Mesendoderm (in vitro differentiated cells): ENCODE data around the gene CALHM5.

Source experiments
- DNase-seq: peaks from one replicate; pipeline ENCODE4 v3.0.0; 2013
- H2AK5ac ChIP-seq: 2 replicates; pipeline ENCODE4 v1.6.1; 2013; ENCODE audit warnings: low read length, inconsistent platforms
- H2BK120ac ChIP-seq: 2 replicates; pipeline ENCODE4 v1.6.1; 2013; ENCODE audit warnings: low read depth, mild to moderate bottlenecking, low read length, moderate library complexity, mixed read lengths
- H2BK15ac ChIP-seq: replicated peaks from 2 replicates; pipeline ENCODE4 v1.6.1; 2013; ENCODE audit warnings: low read depth, mild to moderate bottlenecking, moderate library complexity
- H2BK5ac ChIP-seq: 2 replicates; pipeline ENCODE4 v1.6.1; 2013; ENCODE audit warnings: low read length, inconsistent platforms
- H3K18ac ChIP-seq: 2 replicates; pipeline ENCODE4 v1.6.1; 2013; ENCODE audit warnings: mild to moderate bottlenecking, low read length, mixed read lengths
- H3K23ac ChIP-seq: one replicate; pipeline ENCODE4 v1.6.1; 2013; ENCODE audit warnings: low read length
- H3K27ac ChIP-seq: 2 replicates; pipeline ENCODE4 v1.5.1; 2013; ENCODE audit warnings: low read depth, mild to moderate bottlenecking, inconsistent platforms, low read length, moderate library complexity
- H3K27me3 ChIP-seq: 2 replicates; pipeline ENCODE4 v1.6.1; 2013; ENCODE audit warnings: low read length, control low read depth, mild to moderate bottlenecking, inconsistent platforms; ENCODE audit not compliant: insufficient read depth, poor library complexity
- H3K36me3 ChIP-seq: 2 replicates; pipeline ENCODE4 v1.6.1; 2013; ENCODE audit warnings: low read length, inconsistent platforms; ENCODE audit not compliant: control insufficient read depth, insufficient read depth
- H3K4ac ChIP-seq: one replicate; pipeline ENCODE4 v1.6.1; 2013; ENCODE audit warnings: low read depth, mild to moderate bottlenecking, low read length, moderate library complexity
- H3K4me1 ChIP-seq: 2 replicates; pipeline ENCODE4 v1.6.1; 2013; ENCODE audit warnings: low read depth, low read length, inconsistent platforms; ENCODE audit not compliant: control insufficient read depth
- H3K4me2 ChIP-seq: 2 replicates; pipeline ENCODE4 v1.6.1; 2013; ENCODE audit warnings: low read length
- H3K4me3 ChIP-seq: 2 replicates; pipeline ENCODE4 v1.5.1; 2013; ENCODE audit warnings: mild to moderate bottlenecking, low read length
- H3K56ac ChIP-seq: one replicate; pipeline ENCODE4 v1.6.1; 2013; ENCODE audit warnings: low read length
- H3K79me1 ChIP-seq: 2 replicates; pipeline ENCODE4 v1.6.1; 2013; ENCODE audit warnings: low read length, inconsistent platforms
- H3K79me2 ChIP-seq: 2 replicates; pipeline ENCODE4 v1.6.1; 2013; ENCODE audit warnings: mild to moderate bottlenecking, low read length; ENCODE audit not compliant: control insufficient read depth, insufficient read depth
- H3K9ac ChIP-seq: 2 replicates; pipeline ENCODE4 v1.6.1; 2013; ENCODE audit warnings: low read length, inconsistent platforms
- H4K5ac ChIP-seq: one replicate; pipeline ENCODE4 v1.6.1; 2013; ENCODE audit warnings: low read length
- H4K8ac ChIP-seq: one replicate; pipeline ENCODE4 v1.6.1; 2013; ENCODE audit warnings: low read depth, mild to moderate bottlenecking, control low read depth, low read length, moderate library complexity
- WGBS: extraction: QIAGEN DNeasy Blood & Tissue Kit; methylation state at CpG from one replicate; pipeline ENCODE4 v1.1.7; 2013; ENCODE audit warnings: low lambda C conversion rate, missing lambda C conversion rate; ENCODE audit not compliant: insufficient coverage; ENCODE audit errors: extremely low coverage; 5-methylcytosine and 5-hydroxymethylcytosine counted together

CALHM5 gene

GRCh38 chr6:116467514-116467913 lies 43.9 kb upstream of the CALHM5 start:
- Histone ChIP-seq H3K23ac (no peak overlapping the region), H2BK5ac (no peak overlapping the region), H3K4me1 (no peaks in the 10 kb centered on the region), H3K27me3 (peaks cover 2% of the 10 kb centered on the region), H3K56ac (no peak overlapping the region), H4K8ac (no peak overlapping the region), H3K4me3 (no peak overlapping the region), H2BK15ac (no peak overlapping the region), H3K79me1 (no peaks in the 10 kb centered on the region), H3K27ac (no peak overlapping the region), H3K18ac (no peak overlapping the region), H3K4me2 (no peak overlapping the region), H3K79me2 (no peaks in the 10 kb centered on the region), H3K9ac (no peak overlapping the region), H3K4ac (no peak overlapping the region), H2BK120ac (no peak overlapping the region), H3K36me3 (no peaks in the 10 kb centered on the region), H2AK5ac (no peak overlapping the region), H4K5ac (no peak overlapping the region)
- DNase-seq, result no peak

GRCh38 chr6:116468293-116468692 lies 43.1 kb upstream of the CALHM5 start:
- Histone ChIP-seq H3K79me1 (no peaks in the 10 kb centered on the region), H3K4me3 (no peak overlapping the region), H4K8ac (no peak overlapping the region), H2BK5ac (no peak overlapping the region), H2BK15ac (no peak overlapping the region), H3K4me2 (no peak overlapping the region), H3K36me3 (no peaks in the 10 kb centered on the region), H4K5ac (no peak overlapping the region), H3K56ac (no peak overlapping the region), H3K4me1 (no peaks in the 10 kb centered on the region), H3K79me2 (no peaks in the 10 kb centered on the region), H3K9ac (no peak overlapping the region), H2BK120ac (no peak overlapping the region), H3K27ac (no peak overlapping the region), H3K18ac (no peak overlapping the region), H3K23ac (no peak overlapping the region), H2AK5ac (no peak overlapping the region), H3K27me3 (no peaks in the 10 kb centered on the region), H3K4ac (no peak overlapping the region)
- no peak for DNase-seq
- no CpG with 5 or more reads among the region's 1 CpG for WGBS

GRCh38 chr6:116471531-116471930 lies 39.9 kb upstream of the CALHM5 start:
- H3K4me1 ChIP-seq, result no peaks in the 10 kb centered on the region
- no peak overlapping the region for H3K18ac ChIP-seq
- no peak overlapping the region for H2BK5ac ChIP-seq
- H2BK15ac ChIP-seq, result no peak overlapping the region
- no peak overlapping the region for H3K9ac ChIP-seq
- H3K79me2 ChIP-seq, result no peaks in the 10 kb centered on the region
- H2BK120ac ChIP-seq, result no peak overlapping the region
- no peaks in the 10 kb centered on the region for H3K27me3 ChIP-seq
- no peak overlapping the region for H3K56ac ChIP-seq
- no peak overlapping the region for H3K4me3 ChIP-seq
- no peak for DNase-seq
- H3K4ac ChIP-seq, result no peak overlapping the region
- H3K36me3 ChIP-seq, result no peaks in the 10 kb centered on the region
- H4K8ac ChIP-seq, result no peak overlapping the region
- H3K4me2 ChIP-seq, result no peak overlapping the region
- no peak overlapping the region for H3K27ac ChIP-seq
- no CpG with 5 or more reads among the region's 1 CpG for WGBS
- no peak overlapping the region for H2AK5ac ChIP-seq
- no peak overlapping the region for H3K23ac ChIP-seq
- no peaks in the 10 kb centered on the region for H3K79me1 ChIP-seq
- H4K5ac ChIP-seq, result no peak overlapping the region

- H3K27me3 ChIP-seq, result no peaks in the 10 kb centered on the region
- H3K4me2 ChIP-seq, result no peak overlapping the region
- no peaks in the 10 kb centered on the region for H3K79me2 ChIP-seq
- H3K9ac ChIP-seq, result no peak overlapping the region
- no CpG with 5 or more reads among the region's 3 CpGs for WGBS
- no peak overlapping the region for H3K4me3 ChIP-seq
- H3K4ac ChIP-seq, result no peak overlapping the region
- no peak overlapping the region for H2AK5ac ChIP-seq
- no peak overlapping the region for H3K56ac ChIP-seq
- H3K27ac ChIP-seq, result no peak overlapping the region
- no peaks in the 10 kb centered on the region for H3K4me1 ChIP-seq
- H3K23ac ChIP-seq, result no peak overlapping the region
- H2BK5ac ChIP-seq, result no peak overlapping the region
- H4K5ac ChIP-seq, result no peak overlapping the region
- no peak overlapping the region for H2BK15ac ChIP-seq
- no peaks in the 10 kb centered on the region for H3K36me3 ChIP-seq
- no peak overlapping the region for H4K8ac ChIP-seq
- DNase-seq, result no peak
- no peak overlapping the region for H3K18ac ChIP-seq
- H3K79me1 ChIP-seq, result no peaks in the 10 kb centered on the region
- H2BK120ac ChIP-seq, result no peak overlapping the region
Observed at GRCh38 chr6:116472706-116473105, 38.7 kb upstream of the CALHM5 start.

- no peak overlapping the region for H3K4me2 ChIP-seq
- no peak overlapping the region for H3K18ac ChIP-seq
- no peak overlapping the region for H4K8ac ChIP-seq
- no peak overlapping the region for H3K4ac ChIP-seq
- H4K5ac ChIP-seq, result no peak overlapping the region
- H3K27me3 ChIP-seq, result no peaks in the 10 kb centered on the region
- WGBS, result no CpG with 5 or more reads among the region's 1 CpG
- no peak overlapping the region for H2AK5ac ChIP-seq
- no peak overlapping the region for H2BK5ac ChIP-seq
- H3K27ac ChIP-seq, result no peak overlapping the region
- no peak overlapping the region for H3K56ac ChIP-seq
- H3K4me1 ChIP-seq, result no peaks in the 10 kb centered on the region
- no peaks in the 10 kb centered on the region for H3K79me1 ChIP-seq
- no peak overlapping the region for H3K23ac ChIP-seq
- no peak overlapping the region for H3K9ac ChIP-seq
- H3K4me3 ChIP-seq, result no peak overlapping the region
- no peak overlapping the region for H2BK15ac ChIP-seq
- H3K79me2 ChIP-seq, result no peaks in the 10 kb centered on the region
- DNase-seq, result no peak
- no peak overlapping the region for H2BK120ac ChIP-seq
- no peaks in the 10 kb centered on the region for H3K36me3 ChIP-seq
Observed at GRCh38 chr6:116475141-116475540, 36.3 kb upstream of the CALHM5 start.

GRCh38 chr6:116476002-116476678 lies 35.3 kb upstream of the CALHM5 start:
- Histone ChIP-seq H2BK5ac (no peak overlapping the region), H4K5ac (no peak overlapping the region), H2AK5ac (no peak overlapping the region), H3K79me2 (no peaks in the 10 kb centered on the region), H3K4me3 (no peak overlapping the region), H4K8ac (no peak overlapping the region), H2BK120ac (no peak overlapping the region), H3K36me3 (no peaks in the 10 kb centered on the region), H3K4me2 (no peak overlapping the region), H3K4me1 (no peaks in the 10 kb centered on the region), H3K27ac (no peak overlapping the region), H3K9ac (no peak overlapping the region), H2BK15ac (no peak overlapping the region), H3K4ac (no peak overlapping the region), H3K27me3 (no peaks in the 10 kb centered on the region), H3K56ac (no peak overlapping the region), H3K18ac (no peak overlapping the region), H3K79me1 (no peaks in the 10 kb centered on the region), H3K23ac (no peak overlapping the region)
- whole genome bisulfite sequencing, result no CpG with 5 or more reads among the region's 5 CpGs
- no peak for DNase-seq
